HEK293 (cell line): ENCODE results near the gene PPP1CA.

Source experiments
- BCL11B ChIP-seq: fragments of 450-650 bp; formaldehyde crosslinking; IDR thresholded peaks from 2 replicates; pipeline ENCODE4 v1.5.1; 2016; ENCODE audit warnings: low read depth, missing biosample characterization, missing genetic modification characterization
- FEZF1 ChIP-seq: fragments of 450-650 bp; formaldehyde crosslinking; IDR thresholded peaks from 2 replicates; pipeline ENCODE4 v1.5.1; 2016; ENCODE audit warnings: missing biosample characterization, missing genetic modification characterization
- GFI1B ChIP-seq: fragments of 450-650 bp; formaldehyde crosslinking; IDR thresholded peaks from 2 replicates; pipeline ENCODE4 v1.5.1; 2016; ENCODE audit warnings: missing biosample characterization, missing genetic modification characterization
- GLI2 ChIP-seq: fragments of 450-650 bp; formaldehyde crosslinking; IDR thresholded peaks from 2 replicates; pipeline ENCODE4; 2017; ENCODE audit warnings: missing biosample characterization, missing genetic modification characterization, low read depth, borderline replicate concordance
- GLIS1 ChIP-seq: fragments of 450-650 bp; formaldehyde crosslinking; IDR thresholded peaks from 2 replicates; pipeline ENCODE4 v1.5.1; 2016; ENCODE audit warnings: missing biosample characterization, missing genetic modification characterization
- KLF1 ChIP-seq: fragments of 450-650 bp; formaldehyde crosslinking; IDR thresholded peaks from 2 replicates; pipeline ENCODE4 v1.5.1; 2016; ENCODE audit warnings: missing biosample characterization, missing genetic modification characterization
- SETDB1 ChIP-seq: IDR thresholded peaks from one replicate; pipeline ENCODE4 v1.6.1; 2017; ENCODE audit warnings: mild to moderate bottlenecking, low read length, moderate library complexity, mixed read lengths; ENCODE audit not compliant: insufficient read length
- ZBTB8A ChIP-seq: fragments of 450-650 bp; formaldehyde crosslinking; IDR thresholded peaks from 2 replicates; pipeline ENCODE4 v1.5.1; 2016; ENCODE audit warnings: missing biosample characterization, missing genetic modification characterization
- ZNF10 ChIP-seq: fragments of 450-650 bp; formaldehyde crosslinking; IDR thresholded peaks from 2 replicates; pipeline ENCODE4 v1.5.1; 2017; ENCODE audit warnings: missing biosample characterization, missing genetic modification characterization
- ZNF112 ChIP-seq: fragments of 450-650 bp; formaldehyde crosslinking; IDR thresholded peaks from 2 replicates; pipeline ENCODE4 v1.5.0; 2017; ENCODE audit warnings: missing biosample characterization, missing genetic modification characterization
- ZNF140 ChIP-seq: fragments of 450-650 bp; formaldehyde crosslinking; IDR thresholded peaks from 2 replicates; pipeline ENCODE4 v1.5.1; 2016; ENCODE audit warnings: missing biosample characterization, missing genetic modification characterization
- ZNF157 ChIP-seq: fragments of 450-650 bp; formaldehyde crosslinking; IDR thresholded peaks from 2 replicates; pipeline ENCODE4 v1.5.1; 2016; ENCODE audit warnings: missing biosample characterization, missing genetic modification characterization
- ZNF266 ChIP-seq: fragments of 450-650 bp; formaldehyde crosslinking; IDR thresholded peaks from 2 replicates; pipeline ENCODE4 v1.5.1; 2016; ENCODE audit warnings: missing biosample characterization, missing genetic modification characterization, low read depth
- ZNF292 ChIP-seq: fragments of 450-650 bp; formaldehyde crosslinking; IDR thresholded peaks from 2 replicates; pipeline ENCODE4 v1.5.1; 2016; ENCODE audit warnings: low read depth, missing biosample characterization, missing genetic modification characterization, borderline replicate concordance
- ZNF302 ChIP-seq: fragments of 450-650 bp; formaldehyde crosslinking; IDR thresholded peaks from 2 replicates; pipeline ENCODE4 v1.5.1; 2016; ENCODE audit warnings: missing biosample characterization, missing genetic modification characterization, low read depth
- ZNF311 ChIP-seq: fragments of 450-650 bp; formaldehyde crosslinking; IDR thresholded peaks from 2 replicates; pipeline ENCODE4 v1.5.1; 2017; ENCODE audit warnings: missing biosample characterization, missing genetic modification characterization, borderline replicate concordance
- ZNF324 ChIP-seq: fragments of 450-650 bp; formaldehyde crosslinking; IDR thresholded peaks from 2 replicates; pipeline ENCODE4 v1.5.1; 2016; ENCODE audit warnings: missing biosample characterization, missing genetic modification characterization
- ZNF341 ChIP-seq: fragments of 450-650 bp; formaldehyde crosslinking; IDR thresholded peaks from 2 replicates; pipeline ENCODE4; 2016; ENCODE audit warnings: low read depth, missing biosample characterization, missing genetic modification characterization
- ZNF350 ChIP-seq: fragments of 450-650 bp; formaldehyde crosslinking; IDR thresholded peaks from 2 replicates; pipeline ENCODE4 v1.5.0; 2017; ENCODE audit warnings: missing biosample characterization, mild to moderate bottlenecking, missing genetic modification characterization
- ZNF37A ChIP-seq: fragments of 450-650 bp; IDR thresholded peaks from 2 replicates; pipeline ENCODE4 v1.5.1; 2018; ENCODE audit warnings: missing biosample characterization, missing genetic modification characterization
- ZNF391 ChIP-seq: fragments of 450-650 bp; formaldehyde crosslinking; IDR thresholded peaks from 2 replicates; pipeline ENCODE4 v1.5.1; 2016; ENCODE audit warnings: low read depth, missing biosample characterization, missing genetic modification characterization, borderline replicate concordance
- ZNF433 ChIP-seq: fragments of 450-650 bp; formaldehyde crosslinking; IDR thresholded peaks from 2 replicates; pipeline ENCODE4 v1.5.1; 2016; ENCODE audit warnings: missing biosample characterization, missing genetic modification characterization, low read depth
- ZNF449 ChIP-seq: fragments of 450-650 bp; formaldehyde crosslinking; IDR thresholded peaks from 2 replicates; pipeline ENCODE4 v1.5.1; 2017; ENCODE audit warnings: missing biosample characterization, mild to moderate bottlenecking, missing genetic modification characterization, moderate library complexity
- ZNF473 ChIP-seq: fragments of 450-650 bp; formaldehyde crosslinking; IDR thresholded peaks from 2 replicates; pipeline ENCODE4 v1.5.1; 2017; ENCODE audit warnings: missing biosample characterization, missing genetic modification characterization
- ZNF530 ChIP-seq: fragments of 450-650 bp; formaldehyde crosslinking; IDR thresholded peaks from 2 replicates; pipeline ENCODE4 v1.5.1; 2016; ENCODE audit warnings: low read depth, missing biosample characterization, missing genetic modification characterization
- ZNF544 ChIP-seq: fragments of 450-650 bp; formaldehyde crosslinking; IDR thresholded peaks from 2 replicates; pipeline ENCODE4 v1.5.0; 2017; ENCODE audit warnings: missing biosample characterization, missing genetic modification characterization
- ZNF585B ChIP-seq: fragments of 450-650 bp; formaldehyde crosslinking; IDR thresholded peaks from 2 replicates; pipeline ENCODE4 v1.5.1; 2016; ENCODE audit warnings: missing biosample characterization, missing genetic modification characterization
- ZNF623 ChIP-seq: fragments of 450-650 bp; formaldehyde crosslinking; IDR thresholded peaks from 2 replicates; pipeline ENCODE4 v1.5.1; 2016; ENCODE audit warnings: missing biosample characterization, missing genetic modification characterization
- TF ChIP-seq, protein P1 (sequence below): fragments of 450-650 bp; formaldehyde crosslinking; IDR thresholded peaks from 2 replicates; pipeline ENCODE4 v1.5.1; 2017; ENCODE audit warnings: missing biosample characterization, missing genetic modification characterization
- TF ChIP-seq, protein P2 (sequence below): fragments of 450-650 bp; formaldehyde crosslinking; IDR thresholded peaks from 2 replicates; pipeline ENCODE4 v1.5.1; 2016; ENCODE audit warnings: missing biosample characterization, missing genetic modification characterization
- TF ChIP-seq, protein P3 (sequence below): fragments of 450-650 bp; formaldehyde crosslinking; conservative IDR thresholded peaks from 2 replicates; pipeline ENCODE4 v1.5.1; 2016; ENCODE audit warnings: low read depth, missing biosample characterization, missing genetic modification characterization
- TF ChIP-seq, protein P4 (sequence below): fragments of 450-650 bp; formaldehyde crosslinking; IDR thresholded peaks from 2 replicates; pipeline ENCODE4 v1.5.1; 2016; ENCODE audit warnings: missing biosample characterization, missing genetic modification characterization

Gene PPP1CA

GRCh38 chr11:67436459-67437081, 34.9 kb upstream of the PPP1CA start (continued):
- TF ChIP-seq, protein P1, sequence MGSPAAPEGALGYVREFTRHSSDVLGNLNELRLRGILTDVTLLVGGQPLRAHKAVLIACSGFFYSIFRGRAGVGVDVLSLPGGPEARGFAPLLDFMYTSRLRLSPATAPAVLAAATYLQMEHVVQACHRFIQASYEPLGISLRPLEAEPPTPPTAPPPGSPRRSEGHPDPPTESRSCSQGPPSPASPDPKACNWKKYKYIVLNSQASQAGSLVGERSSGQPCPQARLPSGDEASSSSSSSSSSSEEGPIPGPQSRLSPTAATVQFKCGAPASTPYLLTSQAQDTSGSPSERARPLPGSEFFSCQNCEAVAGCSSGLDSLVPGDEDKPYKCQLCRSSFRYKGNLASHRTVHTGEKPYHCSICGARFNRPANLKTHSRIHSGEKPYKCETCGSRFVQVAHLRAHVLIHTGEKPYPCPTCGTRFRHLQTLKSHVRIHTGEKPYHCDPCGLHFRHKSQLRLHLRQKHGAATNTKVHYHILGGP = no peak
- peak; percentile 88 for TF ChIP-seq ZNF341 (tag by site-specific recombination)
- TF ChIP-seq ZNF140 (tag by site-specific recombination) = no peak
- no peak for TF ChIP-seq ZNF473 (tag by site-specific recombination)
- TF ChIP-seq ZNF112 (tag by site-specific recombination) = no peak
- TF ChIP-seq ZNF302 (tag by site-specific recombination) = no peak
- no peak for TF ChIP-seq FEZF1 (tag by site-specific recombination)
- TF ChIP-seq ZNF292 (tag by site-specific recombination) = no peak
- TF ChIP-seq, protein P2, sequence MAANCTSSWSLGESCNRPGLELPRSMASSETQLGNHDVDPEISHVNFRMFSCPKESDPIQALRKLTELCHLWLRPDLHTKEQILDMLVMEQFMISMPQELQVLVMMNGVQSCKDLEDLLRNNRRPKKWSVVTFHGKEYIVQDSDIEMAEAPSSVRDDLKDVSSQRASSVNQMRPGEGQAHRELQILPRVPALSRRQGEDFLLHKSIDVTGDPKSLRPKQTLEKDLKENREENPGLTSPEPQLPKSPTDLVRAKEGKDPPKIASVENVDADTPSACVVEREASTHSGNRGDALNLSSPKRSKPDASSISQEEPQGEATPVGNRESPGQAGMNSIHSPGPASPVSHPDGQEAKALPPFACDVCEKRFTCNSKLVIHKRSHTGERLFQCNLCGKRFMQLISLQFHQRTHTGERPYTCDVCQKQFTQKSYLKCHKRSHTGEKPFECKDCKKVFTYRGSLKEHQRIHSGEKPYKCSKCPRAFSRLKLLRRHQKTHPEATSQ = no peak
- no peak for TF ChIP-seq ZNF449 (tag by site-specific recombination)
- peak; percentile 48; the same call in 1 of the 2 replicates for TF ChIP-seq GLIS1 (tag by site-specific recombination)
- no peak for TF ChIP-seq ZNF623 (tag by site-specific recombination)
- no peak for TF ChIP-seq ZNF157 (tag by site-specific recombination)
- TF ChIP-seq, protein P3, sequence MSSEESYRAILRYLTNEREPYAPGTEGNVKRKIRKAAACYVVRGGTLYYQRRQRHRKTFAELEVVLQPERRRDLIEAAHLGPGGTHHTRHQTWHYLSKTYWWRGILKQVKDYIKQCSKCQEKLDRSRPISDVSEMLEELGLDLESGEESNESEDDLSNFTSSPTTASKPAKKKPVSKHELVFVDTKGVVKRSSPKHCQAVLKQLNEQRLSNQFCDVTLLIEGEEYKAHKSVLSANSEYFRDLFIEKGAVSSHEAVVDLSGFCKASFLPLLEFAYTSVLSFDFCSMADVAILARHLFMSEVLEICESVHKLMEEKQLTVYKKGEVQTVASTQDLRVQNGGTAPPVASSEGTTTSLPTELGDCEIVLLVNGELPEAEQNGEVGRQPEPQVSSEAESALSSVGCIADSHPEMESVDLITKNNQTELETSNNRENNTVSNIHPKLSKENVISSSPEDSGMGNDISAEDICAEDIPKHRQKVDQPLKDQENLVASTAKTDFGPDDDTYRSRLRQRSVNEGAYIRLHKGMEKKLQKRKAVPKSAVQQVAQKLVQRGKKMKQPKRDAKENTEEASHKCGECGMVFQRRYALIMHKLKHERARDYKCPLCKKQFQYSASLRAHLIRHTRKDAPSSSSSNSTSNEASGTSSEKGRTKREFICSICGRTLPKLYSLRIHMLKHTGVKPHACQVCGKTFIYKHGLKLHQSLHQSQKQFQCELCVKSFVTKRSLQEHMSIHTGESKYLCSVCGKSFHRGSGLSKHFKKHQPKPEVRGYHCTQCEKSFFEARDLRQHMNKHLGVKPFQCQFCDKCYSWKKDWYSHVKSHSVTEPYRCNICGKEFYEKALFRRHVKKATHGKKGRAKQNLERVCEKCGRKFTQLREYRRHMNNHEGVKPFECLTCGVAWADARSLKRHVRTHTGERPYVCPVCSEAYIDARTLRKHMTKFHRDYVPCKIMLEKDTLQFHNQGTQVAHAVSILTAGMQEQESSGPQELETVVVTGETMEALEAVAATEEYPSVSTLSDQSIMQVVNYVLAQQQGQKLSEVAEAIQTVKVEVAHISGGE (tag by site-specific recombination) = no peak
- TF ChIP-seq ZBTB8A (tag by site-specific recombination) = 0 out of 2 replicates have a peak, but pooled peaks have one; percentile 24
- no peak for TF ChIP-seq ZNF530 (tag by site-specific recombination)
- TF ChIP-seq ZNF544 = no peak
- TF ChIP-seq BCL11B (tag by site-specific recombination) = peak; percentile 28; the same call in 1 of the 2 replicates
- peak; percentile 44; the same call in 1 of the 2 replicates for TF ChIP-seq KLF1 (tag by site-specific recombination)
- no peak for TF ChIP-seq ZNF391 (tag by site-specific recombination)
- 0 out of 2 replicates have a peak, but pooled peaks have one; percentile 39 for TF ChIP-seq ZNF324
- TF ChIP-seq GLI2 (tag by site-specific recombination) = no peak
- no peak for TF ChIP-seq ZNF311 (tag by site-specific recombination)
- no peak for TF ChIP-seq ZNF266
- no peak for TF ChIP-seq SETDB1
- no peak for TF ChIP-seq ZNF37A (tag by site-specific recombination)
- no peak for TF ChIP-seq ZNF350 (tag by site-specific recombination)
- TF ChIP-seq ZNF585B (tag by site-specific recombination) = no peak
- no peak for TF ChIP-seq GFI1B (tag by site-specific recombination)
- TF ChIP-seq, protein P4, sequence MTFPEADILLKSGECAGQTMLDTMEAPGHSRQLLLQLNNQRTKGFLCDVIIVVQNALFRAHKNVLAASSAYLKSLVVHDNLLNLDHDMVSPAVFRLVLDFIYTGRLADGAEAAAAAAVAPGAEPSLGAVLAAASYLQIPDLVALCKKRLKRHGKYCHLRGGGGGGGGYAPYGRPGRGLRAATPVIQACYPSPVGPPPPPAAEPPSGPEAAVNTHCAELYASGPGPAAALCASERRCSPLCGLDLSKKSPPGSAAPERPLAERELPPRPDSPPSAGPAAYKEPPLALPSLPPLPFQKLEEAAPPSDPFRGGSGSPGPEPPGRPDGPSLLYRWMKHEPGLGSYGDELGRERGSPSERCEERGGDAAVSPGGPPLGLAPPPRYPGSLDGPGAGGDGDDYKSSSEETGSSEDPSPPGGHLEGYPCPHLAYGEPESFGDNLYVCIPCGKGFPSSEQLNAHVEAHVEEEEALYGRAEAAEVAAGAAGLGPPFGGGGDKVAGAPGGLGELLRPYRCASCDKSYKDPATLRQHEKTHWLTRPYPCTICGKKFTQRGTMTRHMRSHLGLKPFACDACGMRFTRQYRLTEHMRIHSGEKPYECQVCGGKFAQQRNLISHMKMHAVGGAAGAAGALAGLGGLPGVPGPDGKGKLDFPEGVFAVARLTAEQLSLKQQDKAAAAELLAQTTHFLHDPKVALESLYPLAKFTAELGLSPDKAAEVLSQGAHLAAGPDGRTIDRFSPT = no peak
- no peak for TF ChIP-seq ZNF433 (tag by site-specific recombination)
- TF ChIP-seq ZNF10 (tag by site-specific recombination) = no peak
